ENCODE results near the gene ROCK1. TPM values are rescaled to one million over a fixed set of nuclear protein-coding genes. Genes with fewer than 3 reads are reported as not detected.
A peak's percentile ranks its signal among the peaks of the same experiment; 100 is the strongest.

The ROCK1 gene
- total and polyA plus RNA-seq, 5 experiments from 2014 or later, result 20.0 to 84.3 (median 28.9) TPM

DNA sequence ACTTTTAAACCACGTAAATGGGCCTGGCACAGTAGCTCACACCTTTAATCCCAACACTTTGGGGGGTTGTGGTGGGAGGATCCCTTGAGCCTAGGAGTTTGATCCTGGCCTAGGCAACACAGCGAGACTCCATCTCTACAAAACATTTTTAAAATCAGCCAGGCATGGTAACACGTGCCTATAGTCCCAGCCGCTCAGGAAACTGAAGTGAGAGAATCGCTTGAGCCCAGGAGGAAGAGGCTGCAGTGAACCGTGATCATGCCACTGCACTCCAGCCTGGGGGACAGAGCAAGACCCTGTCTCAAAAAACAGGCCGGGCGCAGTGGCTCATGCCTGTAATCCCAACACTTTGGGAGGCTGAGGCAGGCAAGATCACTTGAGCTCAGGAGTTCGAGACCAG lies 12.2 kb downstream of the ROCK1 start:
- Mint-ChIP-seq H3K4me3 (peak overlapping the region; percentile 12 to 63 (median 47)), H3K9me3 (peaks cover 0 to 7% (median 0%) of the 10 kb centered on the region in 9 donors), H3K27ac (peak overlapping the region in 3 of 10 donors; percentile 43 to 77 (median 49)), H3K4me1 (peaks cover 43 to 85% (median 78%) of the 10 kb centered on the region in 4 donors), H3K36me3 (peaks cover 6 to 22% (median 7%) of the 10 kb centered on the region in 3 donors), H3K27me3 (no peaks in the 10 kb centered on the region)
- peak in 1 of 10 donors; percentile 5 for DNase-seq
- POLR2A ChIA-PET, result interaction anchor here (0.7 kb wide), 1 partner anchor 9 kb away, joined by 4 read pairs; no protein-coding TSS in a partner anchor
- peak in 1 of 2 donors; percentile 42 for ATAC-seq

DNA sequence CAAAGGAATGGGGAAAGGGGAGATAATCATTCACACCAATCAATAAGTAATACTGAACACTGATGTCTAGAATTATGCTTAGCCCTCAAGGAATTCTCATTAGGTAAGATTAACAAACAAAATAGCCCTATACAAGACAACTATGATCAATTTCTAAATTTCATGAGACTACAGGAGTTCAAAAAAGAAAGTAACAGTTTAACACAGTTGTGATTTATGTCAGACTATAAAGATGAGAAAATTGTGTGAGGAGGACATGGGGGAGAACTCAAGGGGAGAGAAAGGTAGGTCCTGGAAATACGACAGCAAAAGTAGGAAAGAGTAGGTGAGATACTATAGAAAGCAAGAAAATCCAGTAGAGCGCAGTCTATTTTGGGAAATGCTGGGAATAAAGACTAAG lies 14.9 kb downstream of the ROCK1 start:
- no peak for DNase-seq
- ATAC-seq, result no peak
- Mint-ChIP-seq H3K27ac (peak overlapping the region in 1 of 10 donors; percentile 3), H3K9me3 (peaks cover 0 to 10% (median 0%) of the 10 kb centered on the region in 9 donors), H3K27me3 (no peaks in the 10 kb centered on the region), H3K4me1 (peaks cover 36 to 89% (median 82%) of the 10 kb centered on the region in 4 donors), H3K4me3 (peak overlapping the region in 7 of 10 donors; percentile 1 to 62 (median 16)), H3K36me3 (peaks cover 13 to 26% (median 16%) of the 10 kb centered on the region in 3 donors)
- POLR2A ChIA-PET, result no interaction called here

DNA sequence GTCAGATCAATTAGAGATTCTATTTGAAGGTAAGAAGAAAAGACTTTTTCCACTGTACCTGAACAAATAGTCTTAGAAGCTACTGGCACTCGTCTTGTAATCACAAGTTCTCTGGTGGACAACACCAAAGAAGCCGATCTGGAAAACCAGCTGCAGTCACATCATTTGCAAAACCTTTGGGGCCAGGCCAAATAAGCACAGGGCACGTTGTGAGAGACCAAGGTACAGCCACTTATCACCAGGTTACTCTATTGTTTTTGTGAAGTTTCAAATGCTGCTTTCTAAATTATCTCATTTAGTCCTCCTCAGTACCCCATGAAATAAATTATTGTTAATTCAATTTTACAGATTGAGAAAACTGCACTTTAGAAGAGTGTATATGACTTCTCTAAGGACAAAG lies 18.5 kb downstream of the ROCK1 start:
- Mint-ChIP-seq H3K27ac (no peak overlapping the region), H3K9me3 (peaks cover 0 to 13% (median 0%) of the 10 kb centered on the region in 9 donors), H3K4me1 (peaks cover 21 to 77% (median 76%) of the 10 kb centered on the region in 4 donors), H3K27me3 (no peaks in the 10 kb centered on the region), H3K4me3 (peak overlapping the region in 2 of 10 donors; percentile 3 to 60), H3K36me3 (peaks cover 13 to 23% (median 23%) of the 10 kb centered on the region in 3 donors)
- no peak for ATAC-seq
- DNase-seq, result no peak
- POLR2A ChIA-PET, result no interaction called here

DNA sequence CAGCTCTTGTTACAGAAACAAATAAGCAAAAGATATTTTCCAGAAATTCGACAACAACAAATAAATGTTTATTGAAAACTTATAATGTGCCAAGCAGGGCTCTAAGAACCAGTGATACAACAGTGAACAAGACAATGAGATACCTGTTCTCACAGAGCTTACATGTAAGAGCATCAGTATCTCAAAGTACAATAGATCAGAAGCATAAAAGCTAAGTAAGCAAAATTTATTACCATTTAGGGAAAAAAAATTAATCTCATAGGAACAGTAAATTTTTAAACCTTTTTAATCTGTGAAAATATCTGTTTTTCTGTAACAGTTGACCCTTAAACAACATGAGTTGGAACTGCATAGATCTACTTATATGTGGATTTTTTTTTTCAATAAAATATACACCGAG lies 20.9 kb downstream of the ROCK1 start:
- POLR2A ChIA-PET, result interaction anchor here (1.2 kb wide), 1 partner anchor 21 kb away, joined by 3 read pairs; no protein-coding TSS in a partner anchor
- Mint-ChIP-seq H3K4me3 (peak overlapping the region in 2 of 10 donors; percentile 40 to 52), H3K36me3 (peaks cover 21 to 32% (median 24%) of the 10 kb centered on the region in 3 donors), H3K27me3 (no peaks in the 10 kb centered on the region), H3K27ac (no peak overlapping the region), H3K9me3 (peaks cover 0 to 20% (median 7%) of the 10 kb centered on the region in 9 donors), H3K4me1 (peaks cover 14 to 76% (median 71%) of the 10 kb centered on the region in 4 donors)
- DNase-seq (no peak), ATAC-seq (no peak)

DNA sequence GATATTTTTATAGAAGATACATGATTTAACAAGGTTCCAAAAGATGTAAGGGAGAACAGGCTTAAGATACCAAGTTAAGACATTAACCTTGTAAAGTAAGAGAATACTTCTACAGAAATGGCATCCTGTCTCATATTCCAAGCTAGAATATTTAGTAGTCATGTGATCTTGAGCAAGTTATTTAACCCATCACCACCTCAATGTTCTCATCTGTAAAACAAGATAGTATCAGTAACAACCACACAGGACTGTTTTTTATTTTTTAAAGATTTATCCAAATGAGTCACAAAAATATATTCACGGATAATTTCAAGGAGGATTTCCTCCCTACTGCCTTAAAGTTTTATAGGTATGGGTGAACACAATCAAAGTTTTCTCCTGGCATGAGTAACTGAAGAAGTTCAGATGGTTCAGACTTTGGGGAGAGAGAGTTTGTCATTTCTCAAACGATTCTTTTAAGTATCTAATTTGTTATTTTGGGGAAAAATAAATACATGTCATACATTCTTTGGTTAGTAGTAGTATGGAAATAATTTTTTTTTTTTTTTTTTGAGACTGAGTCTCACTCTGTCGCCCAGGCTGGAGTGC lies 25.9 kb downstream of the ROCK1 start:
- Mint-ChIP-seq H3K27me3 (no peaks in the 10 kb centered on the region), H3K27ac (peak overlapping the region in 2 of 10 donors; percentile 2 to 16), H3K4me3 (peak overlapping the region in 6 of 10 donors; percentile 10 to 54 (median 32)), H3K36me3 (peaks cover 26 to 39% (median 37%) of the 10 kb centered on the region in 3 donors), H3K4me1 (peaks cover 19 to 85% (median 70%) of the 10 kb centered on the region in 4 donors), H3K9me3 (peaks cover 6 to 58% (median 20%) of the 10 kb centered on the region in 9 donors)
- no peak for ATAC-seq
- no peak for DNase-seq
- POLR2A ChIA-PET, result no interaction called here

DNA sequence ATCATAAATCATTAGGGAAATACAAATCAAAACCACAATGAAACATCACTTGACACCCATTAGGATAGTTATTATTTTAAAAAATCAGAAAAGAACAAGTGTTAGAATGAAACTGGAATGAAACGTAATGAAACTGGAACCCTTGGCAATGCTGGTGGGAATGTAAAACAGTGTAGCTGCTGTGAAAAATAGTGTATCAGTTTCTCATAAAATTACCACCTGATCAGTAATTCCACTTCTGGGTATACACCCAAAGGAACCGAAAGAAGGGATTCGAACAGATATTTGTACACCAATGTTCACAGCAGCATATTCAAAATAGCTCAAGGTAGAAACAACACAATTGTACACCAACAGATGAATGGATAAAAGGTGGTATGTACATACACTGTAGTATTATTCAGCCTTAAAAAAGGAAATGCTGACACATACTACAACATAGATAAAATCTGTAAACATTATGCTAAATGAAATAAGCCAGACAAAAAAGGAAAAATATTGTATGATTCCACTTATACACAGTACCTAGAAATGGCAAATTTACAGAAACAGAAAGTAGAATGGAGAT lies 27.0 kb downstream of the ROCK1 start:
- H3K4me1 Mint-ChIP-seq, result peaks cover 23 to 85% (median 70%) of the 10 kb centered on the region in 4 donors
- DNase-seq (no peak), ATAC-seq (no peak)
- H3K36me3 Mint-ChIP-seq, result peaks cover 29 to 39% (median 35%) of the 10 kb centered on the region in 3 donors
- peaks cover 12 to 60% (median 20%) of the 10 kb centered on the region in 9 donors for H3K9me3 Mint-ChIP-seq
- no peak overlapping the region for H3K27ac Mint-ChIP-seq
- H3K27me3 Mint-ChIP-seq, result no peaks in the 10 kb centered on the region
- peak overlapping the region in 3 of 10 donors; percentile 23 to 54 (median 37) for H3K4me3 Mint-ChIP-seq
- POLR2A ChIA-PET, result interaction anchor here (0.6 to 0.7 kb wide), 2 partner anchors 522 to 721 kb away, joined by 3 to 6 read pairs; no protein-coding TSS in a partner anchor

DNA sequence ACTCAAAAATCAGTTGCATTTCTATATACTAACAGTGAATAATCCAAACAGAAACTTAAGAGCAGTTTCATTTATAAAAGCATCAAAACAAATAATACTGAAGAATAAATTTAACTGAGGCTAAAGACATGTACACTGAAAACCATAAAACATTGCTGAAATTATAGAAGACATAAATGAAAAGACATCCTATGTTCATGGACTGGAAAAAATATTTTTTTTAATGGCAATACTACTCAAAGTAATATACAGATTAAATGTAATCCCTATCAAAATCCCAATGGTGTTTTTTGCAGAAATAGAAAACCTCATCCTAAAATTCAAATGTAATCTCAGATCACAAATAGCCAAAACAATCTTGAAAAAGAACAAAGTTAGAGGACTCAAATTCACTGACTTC lies 28.6 kb downstream of the ROCK1 start:
- no peaks in the 10 kb centered on the region for H3K27me3 Mint-ChIP-seq
- peaks cover 12 to 60% (median 20%) of the 10 kb centered on the region in 9 donors for H3K9me3 Mint-ChIP-seq
- H3K27ac Mint-ChIP-seq, result no peak overlapping the region
- no peak for ATAC-seq
- H3K36me3 Mint-ChIP-seq, result peaks cover 29 to 39% (median 35%) of the 10 kb centered on the region in 3 donors
- DNase-seq, result no peak
- POLR2A ChIA-PET, result no interaction called here
- no peak overlapping the region for H3K4me3 Mint-ChIP-seq
- peaks cover 31 to 94% (median 77%) of the 10 kb centered on the region in 4 donors for H3K4me1 Mint-ChIP-seq

DNA sequence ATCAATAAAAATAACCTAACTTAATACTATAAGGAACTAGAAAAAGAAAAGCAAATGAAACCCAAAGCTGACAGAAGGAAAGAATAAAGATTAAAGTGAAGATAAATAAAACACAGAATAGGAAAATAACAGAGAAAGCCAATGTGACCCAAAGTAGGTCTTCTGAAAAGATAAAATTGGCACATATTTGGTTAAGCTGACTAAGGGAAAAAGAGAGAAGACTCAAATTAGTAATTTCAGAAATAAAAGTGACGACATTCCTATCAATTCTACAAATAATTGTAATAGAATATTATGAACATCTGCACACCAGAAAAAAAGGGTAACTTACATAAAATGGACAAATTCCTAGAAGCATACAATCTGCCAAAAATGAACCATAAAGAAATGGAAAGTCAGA lies 30.2 kb downstream of the ROCK1 start:
- H3K4me1 Mint-ChIP-seq, result peaks cover 33 to 90% (median 76%) of the 10 kb centered on the region in 4 donors
- H3K27ac Mint-ChIP-seq, result peak overlapping the region in 1 of 10 donors; percentile 12
- no peaks in the 10 kb centered on the region for H3K27me3 Mint-ChIP-seq
- DNase-seq (no peak), ATAC-seq (no peak)
- POLR2A ChIA-PET, result no interaction called here
- H3K9me3 Mint-ChIP-seq, result peaks cover 5 to 49% (median 14%) of the 10 kb centered on the region in 9 donors
- H3K4me3 Mint-ChIP-seq, result peak overlapping the region in 4 of 10 donors; percentile 2 to 48 (median 28)
- peaks cover 28 to 31% (median 29%) of the 10 kb centered on the region in 3 donors for H3K36me3 Mint-ChIP-seq

DNA sequence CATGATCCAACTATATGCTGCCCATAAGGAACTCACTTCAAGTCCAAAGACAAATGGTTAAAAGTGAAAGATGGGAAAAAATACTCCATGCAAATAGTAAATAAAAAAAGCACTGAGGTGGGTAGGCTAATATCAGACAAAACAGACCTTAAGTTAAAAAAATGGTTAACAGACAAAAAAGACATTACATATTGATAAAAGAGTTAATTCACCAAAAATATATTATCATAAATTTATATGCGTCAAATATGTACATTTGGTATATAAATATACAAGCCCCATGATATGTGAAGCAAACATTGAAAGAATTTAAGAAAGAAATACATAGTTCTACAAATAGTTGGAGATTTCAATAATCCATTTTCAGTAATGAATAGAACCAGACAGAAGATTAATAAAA lies 31.0 kb downstream of the ROCK1 start:
- H3K27me3 Mint-ChIP-seq, result no peaks in the 10 kb centered on the region
- H3K27ac Mint-ChIP-seq, result peak overlapping the region in 1 of 10 donors; percentile 33
- H3K36me3 Mint-ChIP-seq, result peaks cover 25 to 31% (median 26%) of the 10 kb centered on the region in 3 donors
- peak overlapping the region in 3 of 10 donors; percentile 2 to 48 (median 28) for H3K4me3 Mint-ChIP-seq
- POLR2A ChIA-PET, result no interaction called here
- H3K9me3 Mint-ChIP-seq, result peaks cover 5 to 46% (median 14%) of the 10 kb centered on the region in 9 donors
- no peak for ATAC-seq
- H3K4me1 Mint-ChIP-seq, result peaks cover 36 to 93% (median 80%) of the 10 kb centered on the region in 4 donors
- no peak for DNase-seq

DNA sequence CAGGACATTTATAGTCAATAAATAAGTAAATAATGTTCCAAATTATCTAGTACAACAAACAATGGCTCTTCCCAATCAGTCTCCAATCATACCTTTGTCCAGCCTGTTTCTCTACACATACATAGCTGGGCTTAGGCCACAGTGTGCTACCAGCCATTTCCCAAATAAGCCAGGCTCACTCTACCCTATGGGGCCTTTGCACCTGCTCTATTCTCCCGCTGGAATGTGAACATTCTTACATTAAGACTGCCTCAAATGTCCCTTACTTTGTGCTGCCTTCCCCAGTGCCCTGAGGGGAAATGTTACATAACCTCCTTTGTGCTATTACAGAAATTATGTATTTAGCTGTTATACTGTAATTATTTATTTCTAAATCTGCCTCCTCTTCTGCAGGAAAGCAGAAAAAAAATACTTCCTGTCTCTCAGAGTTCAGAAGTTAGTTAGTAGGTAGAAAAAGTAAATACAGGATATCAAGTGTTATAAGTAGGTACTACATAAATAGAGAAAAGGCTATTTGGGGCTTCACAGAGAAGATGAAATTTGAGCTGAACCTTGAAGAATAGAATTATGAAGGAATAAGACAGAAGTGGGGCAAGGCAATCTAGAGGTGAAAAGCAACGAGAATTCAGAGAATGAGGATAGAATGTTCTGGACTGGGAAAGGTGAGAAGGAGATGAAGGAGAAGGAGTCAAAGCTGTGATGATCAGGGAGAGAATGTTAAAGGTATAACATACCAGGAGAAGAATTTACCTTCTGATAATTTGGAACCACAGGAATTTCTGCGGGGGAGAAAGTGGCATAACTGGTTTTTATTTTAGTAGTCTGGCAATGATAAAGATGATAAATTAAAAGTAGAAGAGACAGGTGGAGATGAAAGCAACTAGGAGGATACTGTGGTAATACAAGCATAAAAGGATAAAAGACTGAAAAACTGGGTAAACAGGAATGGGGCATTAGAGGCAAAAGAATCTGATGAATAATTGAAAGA lies 37.0 kb downstream of the ROCK1 start:
- Mint-ChIP-seq H3K36me3 (peaks cover 0 to 10% (median 0%) of the 10 kb centered on the region in 3 donors), H3K27me3 (no peaks in the 10 kb centered on the region), H3K4me3 (peak overlapping the region; percentile 47 to 83 (median 72)), H3K9me3 (no peaks in the 10 kb centered on the region), H3K27ac (peak overlapping the region; percentile 31 to 79 (median 52)), H3K4me1 (peaks cover 39 to 87% (median 73%) of the 10 kb centered on the region in 4 donors)
- POLR2A ChIA-PET, result no interaction called here
- DNase-seq (peak in 1 of 10 donors; percentile 10), ATAC-seq (peak; percentile 54 to 63)

DNA sequence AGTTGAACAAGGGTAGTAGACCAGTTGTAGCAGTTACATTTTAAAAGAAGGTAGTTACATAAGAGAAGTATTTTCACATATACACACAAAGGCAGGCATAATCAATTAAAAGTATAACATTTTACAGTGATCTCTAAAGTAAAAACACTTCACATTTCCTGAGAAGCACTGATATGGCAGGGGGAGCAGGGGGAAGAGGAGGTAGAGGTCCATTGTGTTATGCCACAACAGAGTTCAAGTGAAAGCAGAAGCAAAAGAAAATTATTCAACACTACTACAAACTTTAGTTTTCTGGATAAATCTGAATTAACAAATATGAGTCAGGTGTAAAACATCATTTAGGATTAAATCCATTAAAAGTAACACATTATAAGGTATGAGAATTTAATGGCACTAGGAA lies 38.4 kb downstream of the ROCK1 start:
- Mint-ChIP-seq H3K27ac (peak overlapping the region in 6 of 10 donors; percentile 11 to 79 (median 39)), H3K9me3 (no peaks in the 10 kb centered on the region), H3K36me3 (peaks cover 0 to 19% (median 2%) of the 10 kb centered on the region in 3 donors), H3K27me3 (no peaks in the 10 kb centered on the region), H3K4me3 (peak overlapping the region in 8 of 10 donors; percentile 1 to 42 (median 17)), H3K4me1 (peaks cover 31 to 80% (median 61%) of the 10 kb centered on the region in 4 donors)
- no peak for ATAC-seq
- POLR2A ChIA-PET, result no interaction called here
- no peak for DNase-seq

DNA sequence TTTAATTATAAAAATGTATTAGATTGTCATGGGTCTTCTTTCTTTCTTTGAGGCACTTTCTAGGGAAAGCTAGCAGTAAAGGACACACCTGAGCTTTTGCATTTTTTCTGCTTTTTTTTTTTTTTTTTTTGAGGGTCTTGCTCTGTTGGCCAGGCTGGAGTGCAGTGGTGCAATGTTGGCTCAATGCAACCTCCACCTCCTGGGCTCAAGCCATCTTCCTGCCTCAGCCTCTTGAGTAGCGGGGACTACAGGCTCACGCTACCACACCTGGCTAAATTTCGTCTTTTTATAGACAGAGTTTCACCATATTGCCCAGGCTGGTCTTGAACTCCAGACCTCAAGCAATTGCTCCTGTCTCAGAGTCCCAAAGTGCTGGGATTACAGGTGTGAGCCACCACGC lies 40.5 kb downstream of the ROCK1 start:
- no peaks in the 10 kb centered on the region for H3K9me3 Mint-ChIP-seq
- peaks cover 0 to 29% (median 3%) of the 10 kb centered on the region in 3 donors for H3K36me3 Mint-ChIP-seq
- H3K27ac Mint-ChIP-seq, result peak overlapping the region in 1 of 10 donors; percentile 30
- POLR2A ChIA-PET, result interaction anchor here (0.7 kb wide), 1 partner anchor 137 kb away, joined by 3 read pairs; no protein-coding TSS in a partner anchor
- H3K27me3 Mint-ChIP-seq, result no peaks in the 10 kb centered on the region
- peaks cover 26 to 65% (median 46%) of the 10 kb centered on the region in 4 donors for H3K4me1 Mint-ChIP-seq
- ATAC-seq (no peak), DNase-seq (no peak)
- H3K4me3 Mint-ChIP-seq, result no peak overlapping the region
